Panc1 (cell line): ENCODE data around the gene CDH12. TPM values are rescaled to one million over a fixed set of nuclear protein-coding genes. Genes with fewer than 3 reads are reported as not detected.

ENCODE experiments used
- ATAC-seq: fragments of 200-7000 bp; cut with Tn5 transposase; 2 replicates; pipeline ENCODE4 v1.9.1; 2020; ENCODE audit warnings: mild to moderate bottlenecking, moderate library complexity
- Bru-seq: library from RNA; stranded (reverse); fragments of 400-500 nt; gene quantifications from one replicate; lab custom pipeline; 2021; lab: Mats Ljungman, UMichigan
- BruChase-seq, 2 experiments: library from RNA; stranded (reverse); fragments of 400-500 nt; gene quantifications; one replicate each; lab custom pipeline; 2021; lab: Mats Ljungman, UMichigan
- BruUV-seq: library from RNA; stranded (reverse); fragments of 400-500 nt; replicated peaks from 2 replicates; lab custom pipeline; 2021; lab: Mats Ljungman, UMichigan
- CTCF ChIA-PET: fragments of 300-600 bp; sonication (Branson Sonifier 250); formaldehyde crosslinking; loops from one replicate; lab custom pipeline; 2022; ENCODE audit warnings: antibody characterized with exemption; lab: Charles Lee
- POLR2A ChIA-PET: fragments of 300-600 bp; sonication (Branson Sonifier 250); formaldehyde crosslinking; loops from one replicate; lab custom pipeline; 2022; ENCODE audit warnings: antibody characterized with exemption; lab: Charles Lee
- DNase-seq: peaks from one replicate; pipeline ENCODE4 v3.0.0-alpha.2; 2010; ENCODE audit warnings: low read depth, low spot score
- H3K27ac ChIP-seq: 2 replicates; pipeline ENCODE4 v1.5.1; 2011; ENCODE audit warnings: mild to moderate bottlenecking, low read length, inconsistent platforms
- H3K27me3 ChIP-seq: fragments of 200-500 bp; sonication (Bioruptor generic); 2 replicates; pipeline ENCODE4 v1.6.0; 2014; ENCODE audit warnings: low read length, inconsistent platforms; ENCODE audit not compliant: control insufficient read depth, insufficient read depth
- H3K36me3 ChIP-seq: fragments of 200-500 bp; sonication (Bioruptor generic); 2 replicates; pipeline ENCODE4 v1.5.1; 2014; ENCODE audit warnings: inconsistent platforms, mild to moderate bottlenecking, low read length, moderate library complexity; ENCODE audit not compliant: control insufficient read depth, insufficient read depth
- H3K4me1 ChIP-seq: 2 replicates; pipeline ENCODE4 v1.5.1; 2011; ENCODE audit warnings: inconsistent platforms, mild to moderate bottlenecking, low read length, moderate library complexity; ENCODE audit not compliant: control insufficient read depth, insufficient read depth
- H3K4me3 ChIP-seq, 2 experiments: 2 replicates each; pipeline ENCODE4 v1.5.1; 2011 to 2012; ENCODE audit warnings: low read depth in 2 of 2, low read length in 2 of 2, mild to moderate bottlenecking in 2 of 2, inconsistent platforms in 1 of 2, moderate library complexity in 1 of 2
- H3K9me3 ChIP-seq: fragments of 200-500 bp; sonication (Bioruptor generic); 2 replicates; pipeline ENCODE4 v1.5.1; 2014; ENCODE audit warnings: low read depth, mild to moderate bottlenecking, inconsistent platforms, low read length, moderate library complexity; ENCODE audit not compliant: control insufficient read depth, insufficient read depth
- POLR2AphosphoS5 ChIP-seq: IDR thresholded peaks from 2 replicates; pipeline ENCODE4 v1.6.1; 2012; ENCODE audit warnings: mild to moderate bottlenecking, low read depth, low read length, moderate library complexity
- SIN3A ChIP-seq: IDR thresholded peaks from 2 replicates; pipeline ENCODE4 v1.6.1; 2012; ENCODE audit warnings: low read depth, mild to moderate bottlenecking, low read length, moderate library complexity, borderline replicate concordance; ENCODE audit not compliant: insufficient read depth
- TCF7L2 ChIP-seq: IDR thresholded peaks from 2 replicates; pipeline ENCODE4 v1.6.1; 2011; ENCODE audit warnings: mild to moderate bottlenecking, low read depth, low read length, inconsistent platforms
- in situ Hi-C: cut with HindIII; loops from 2 replicates; pipeline ENCODE4 v1.10.0; 2016; ENCODE audit warnings: low sequenced_read_pairs, low pct_unique_long_range_greater_than_20kb
- intact Hi-C: fragments of 100-400 bp; cut with micrococcal nuclease; formaldehyde crosslinking; loops from one replicate; pipeline ENCODE4 v1.10.0; 2022; ENCODE audit not compliant: unreplicated experiment
- long read RNA-seq: library from polyadenylated mRNA; unstranded; transcript quantifications from one replicate; pipeline ENCODE4 v2.0.0, GENCODE V29; 2021; ENCODE audit not compliant: unreplicated experiment
- polyA plus RNA-seq: library from polyadenylated mRNA; unstranded; fragments of >200 nt; gene quantifications from one replicate; pipeline ENCODE4 v1.2.1, GENCODE V29; 2012; ENCODE audit warnings: missing spikeins; ENCODE audit not compliant: insufficient read length
- total RNA-seq: library from RNA; stranded (reverse); gene quantifications from one replicate; pipeline ENCODE4 v1.2.1, GENCODE V29; 2021; ENCODE audit not compliant: unreplicated experiment
- TF ChIP-seq, protein P1 (sequence below), 2 experiments: IDR thresholded peaks; 2 replicates each; pipeline ENCODE4 v1.6.1; 2011 to 2012; ENCODE audit warnings: low read depth in 2 of 2, control low read depth in 1 of 2, low read length in 1 of 2, mild to moderate bottlenecking in 1 of 2, moderate library complexity in 1 of 2; ENCODE audit not compliant: insufficient read depth in 1 of 2
- TF ChIP-seq, protein P2 (sequence below): fragments of 450-650 bp; IDR thresholded peaks from 2 replicates; pipeline ENCODE4 v1.5.1; 2017; ENCODE audit warnings: mild to moderate bottlenecking

The CDH12 gene
- not detected for total RNA-seq
- polyA plus RNA-seq: not detected
- Bru-seq, nascent RNA: percentile 6 among the genes with signal in this experiment
- percentile 5 among the genes with signal in this experiment for BruChase-seq, experiment 1, labeled RNA remaining after a 2-hour chase
- BruChase-seq, experiment 2, labeled RNA remaining after a 6-hour chase: percentile 4 among the genes with signal in this experiment
- long read RNA-seq: 0 reads

DNA sequence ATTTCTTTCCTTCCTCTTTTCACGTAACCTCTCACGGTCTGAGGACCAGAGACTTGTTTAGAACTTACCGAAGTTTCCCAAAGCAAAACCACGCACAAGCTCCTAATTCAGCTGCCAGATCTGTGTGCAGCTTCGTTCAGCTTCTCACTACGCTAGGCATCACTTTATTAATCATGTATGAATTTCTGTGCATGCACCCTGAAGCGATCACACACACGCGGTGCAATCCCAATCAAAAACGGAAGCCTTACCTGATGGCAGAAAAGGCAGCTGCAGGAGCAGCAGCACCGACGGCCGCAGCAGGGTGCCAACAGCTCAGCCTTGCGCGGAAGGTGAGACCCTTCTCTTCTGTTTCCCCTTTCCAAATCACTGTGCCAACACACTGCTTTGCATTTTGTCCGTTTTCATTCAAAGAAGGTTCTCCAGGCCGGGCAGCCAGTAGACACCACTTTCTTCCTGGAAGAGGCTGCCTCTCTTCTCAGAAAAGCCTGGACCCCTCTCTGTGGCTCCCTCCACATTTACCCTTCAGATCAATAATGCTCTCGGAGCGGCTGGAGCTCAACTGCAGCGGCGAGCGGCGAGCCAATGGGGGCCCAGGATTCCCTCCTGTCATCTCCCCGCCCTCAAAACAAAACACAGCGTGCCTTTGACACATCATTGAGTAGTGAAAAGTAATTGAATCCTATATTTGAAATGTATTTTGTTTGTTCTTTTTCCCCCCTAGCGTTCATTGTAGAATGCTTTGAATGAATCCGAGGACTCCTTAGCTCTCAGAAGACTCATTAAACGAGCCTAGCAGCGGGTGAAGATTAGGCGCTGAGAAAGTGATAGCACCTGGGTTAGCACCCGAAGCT, at the start of gene CDH12:
Gene CDH12 (minus strand): TSS at position 538 of the 854 bp plus-strand sequence.
- ATAC-seq: peak; percentile 84
- ChIA-PET CTCF (no interaction called here), POLR2A (no interaction called here)
- intact Hi-C loops: no loop called here
- TF ChIP-seq POLR2AphosphoS5 (no peak), SIN3A (no peak), TCF7L2 (no peak)
- TF ChIP-seq, protein P1, sequence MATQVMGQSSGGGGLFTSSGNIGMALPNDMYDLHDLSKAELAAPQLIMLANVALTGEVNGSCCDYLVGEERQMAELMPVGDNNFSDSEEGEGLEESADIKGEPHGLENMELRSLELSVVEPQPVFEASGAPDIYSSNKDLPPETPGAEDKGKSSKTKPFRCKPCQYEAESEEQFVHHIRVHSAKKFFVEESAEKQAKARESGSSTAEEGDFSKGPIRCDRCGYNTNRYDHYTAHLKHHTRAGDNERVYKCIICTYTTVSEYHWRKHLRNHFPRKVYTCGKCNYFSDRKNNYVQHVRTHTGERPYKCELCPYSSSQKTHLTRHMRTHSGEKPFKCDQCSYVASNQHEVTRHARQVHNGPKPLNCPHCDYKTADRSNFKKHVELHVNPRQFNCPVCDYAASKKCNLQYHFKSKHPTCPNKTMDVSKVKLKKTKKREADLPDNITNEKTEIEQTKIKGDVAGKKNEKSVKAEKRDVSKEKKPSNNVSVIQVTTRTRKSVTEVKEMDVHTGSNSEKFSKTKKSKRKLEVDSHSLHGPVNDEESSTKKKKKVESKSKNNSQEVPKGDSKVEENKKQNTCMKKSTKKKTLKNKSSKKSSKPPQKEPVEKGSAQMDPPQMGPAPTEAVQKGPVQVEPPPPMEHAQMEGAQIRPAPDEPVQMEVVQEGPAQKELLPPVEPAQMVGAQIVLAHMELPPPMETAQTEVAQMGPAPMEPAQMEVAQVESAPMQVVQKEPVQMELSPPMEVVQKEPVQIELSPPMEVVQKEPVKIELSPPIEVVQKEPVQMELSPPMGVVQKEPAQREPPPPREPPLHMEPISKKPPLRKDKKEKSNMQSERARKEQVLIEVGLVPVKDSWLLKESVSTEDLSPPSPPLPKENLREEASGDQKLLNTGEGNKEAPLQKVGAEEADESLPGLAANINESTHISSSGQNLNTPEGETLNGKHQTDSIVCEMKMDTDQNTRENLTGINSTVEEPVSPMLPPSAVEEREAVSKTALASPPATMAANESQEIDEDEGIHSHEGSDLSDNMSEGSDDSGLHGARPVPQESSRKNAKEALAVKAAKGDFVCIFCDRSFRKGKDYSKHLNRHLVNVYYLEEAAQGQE (IDR thresholded peaks at IDR 0.05; ENCODE audit: insufficient read depth in 1 of 2, low read depth in 2 of 2, low read length in 1 of 2): no peak
- TF ChIP-seq, protein P2, sequence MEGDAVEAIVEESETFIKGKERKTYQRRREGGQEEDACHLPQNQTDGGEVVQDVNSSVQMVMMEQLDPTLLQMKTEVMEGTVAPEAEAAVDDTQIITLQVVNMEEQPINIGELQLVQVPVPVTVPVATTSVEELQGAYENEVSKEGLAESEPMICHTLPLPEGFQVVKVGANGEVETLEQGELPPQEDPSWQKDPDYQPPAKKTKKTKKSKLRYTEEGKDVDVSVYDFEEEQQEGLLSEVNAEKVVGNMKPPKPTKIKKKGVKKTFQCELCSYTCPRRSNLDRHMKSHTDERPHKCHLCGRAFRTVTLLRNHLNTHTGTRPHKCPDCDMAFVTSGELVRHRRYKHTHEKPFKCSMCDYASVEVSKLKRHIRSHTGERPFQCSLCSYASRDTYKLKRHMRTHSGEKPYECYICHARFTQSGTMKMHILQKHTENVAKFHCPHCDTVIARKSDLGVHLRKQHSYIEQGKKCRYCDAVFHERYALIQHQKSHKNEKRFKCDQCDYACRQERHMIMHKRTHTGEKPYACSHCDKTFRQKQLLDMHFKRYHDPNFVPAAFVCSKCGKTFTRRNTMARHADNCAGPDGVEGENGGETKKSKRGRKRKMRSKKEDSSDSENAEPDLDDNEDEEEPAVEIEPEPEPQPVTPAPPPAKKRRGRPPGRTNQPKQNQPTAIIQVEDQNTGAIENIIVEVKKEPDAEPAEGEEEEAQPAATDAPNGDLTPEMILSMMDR: no peak
- DNase-seq: no peak
- Histone ChIP-seq H3K36me3 (no peaks in the 10 kb centered on the region), H3K4me3 (peak within 1 kb of the TSS; percentile 38 to 60), H3K4me1 (no peaks in the 10 kb centered on the region), H3K9me3 (no peaks in the 10 kb centered on the region), H3K27ac (no peak within 1 kb of the TSS), H3K27me3 (0 out of 2 replicates have a peak, but pooled peaks cover 2% of the 10 kb centered on the region)
- in situ Hi-C loops: no loop called here
- BruUV-seq: no TSS peak

DNA sequence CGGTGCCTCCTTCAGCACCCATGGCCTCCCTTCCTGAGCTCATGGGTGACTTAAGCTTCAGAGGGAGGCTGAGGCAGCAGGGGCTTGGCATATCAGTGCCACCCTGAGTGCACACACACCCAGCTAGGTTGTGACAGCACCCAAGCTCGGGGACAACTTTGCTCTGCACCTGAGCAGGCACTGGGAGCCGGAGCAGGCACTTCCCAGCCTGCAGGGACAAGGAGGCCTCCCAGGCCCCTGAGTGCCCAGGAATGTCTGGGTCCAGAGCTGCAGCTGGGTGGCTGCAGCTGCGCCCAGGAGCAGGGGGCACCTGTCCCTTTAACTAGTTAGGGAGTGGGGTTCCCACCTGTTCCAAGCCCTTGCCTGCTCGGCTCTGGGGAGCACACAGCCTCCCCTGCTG, 48.7 kb upstream of the CDH12 start:
- ATAC-seq (no peak), DNase-seq (no peak)
- no TSS peak for BruUV-seq
- intact Hi-C loops (no loop called here), in situ Hi-C loops (no loop called here)
- Histone ChIP-seq H3K4me1 (no peaks in the 10 kb centered on the region), H3K27ac (no peak overlapping the region), H3K27me3 (no peaks in the 10 kb centered on the region), H3K4me3 (no peak overlapping the region), H3K36me3 (no peaks in the 10 kb centered on the region), H3K9me3 (no peaks in the 10 kb centered on the region)
- ChIA-PET POLR2A (no interaction called here), CTCF (no interaction called here)
- TF ChIP-seq, protein P1 (IDR thresholded peaks at IDR 0.05; ENCODE audit: insufficient read depth in 1 of 2, low read depth in 2 of 2, low read length in 1 of 2): no peak
- TF ChIP-seq, protein P2: no peak
- TF ChIP-seq SIN3A (no peak), TCF7L2 (no peak), POLR2AphosphoS5 (no peak)
